GM13977 (cell line): Measurements from ENCODE around the gene F8.
A peak's percentile ranks its signal among the peaks of the same experiment; 100 is the strongest.

Experiments used
- DNase-seq: peaks from one replicate; pipeline ENCODE4 v3.0.0; 2012; ENCODE audit warnings: low spot score
- in situ Hi-C: fragments of 300-500 bp; cut with MboI; formaldehyde crosslinking; loops from one replicate; pipeline ENCODE4 v1.12.0; 2022; ENCODE audit warnings: low sequenced_read_pairs, low pct_unique_long_range_greater_than_20kb, mixed read lengths, inconsistent platforms; ENCODE audit not compliant: unreplicated experiment
- TF ChIP-seq, protein P1 (sequence below): IDR thresholded peaks from 2 replicates; pipeline ENCODE4 v1.5.1; 2012; ENCODE audit warnings: mild to moderate bottlenecking, control low read depth; ENCODE audit not compliant: insufficient read depth; ENCODE audit errors: extremely low read depth, missing control alignments

The F8 gene

DNA sequence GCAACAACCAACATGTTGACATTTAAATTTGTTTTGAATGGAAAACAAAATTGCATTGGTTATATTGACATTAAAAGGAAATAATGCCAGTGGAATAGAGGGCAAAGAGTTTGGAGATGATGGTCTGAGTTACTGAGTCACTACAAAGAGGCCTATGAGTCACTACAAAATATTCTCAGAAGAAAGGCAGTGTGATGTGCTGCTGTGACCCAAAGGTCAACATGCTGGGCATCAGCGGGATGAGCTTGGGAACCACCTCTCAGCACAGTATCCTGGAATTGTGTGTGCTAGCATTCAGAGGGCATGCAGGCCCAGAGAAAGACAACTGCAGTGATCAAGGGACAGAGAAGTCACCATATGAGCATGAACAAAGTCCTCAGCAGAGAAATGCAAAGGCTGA lies 45.6 kb upstream of the F8 start:
- DNase-seq: no peak
- TF ChIP-seq, protein P1, sequence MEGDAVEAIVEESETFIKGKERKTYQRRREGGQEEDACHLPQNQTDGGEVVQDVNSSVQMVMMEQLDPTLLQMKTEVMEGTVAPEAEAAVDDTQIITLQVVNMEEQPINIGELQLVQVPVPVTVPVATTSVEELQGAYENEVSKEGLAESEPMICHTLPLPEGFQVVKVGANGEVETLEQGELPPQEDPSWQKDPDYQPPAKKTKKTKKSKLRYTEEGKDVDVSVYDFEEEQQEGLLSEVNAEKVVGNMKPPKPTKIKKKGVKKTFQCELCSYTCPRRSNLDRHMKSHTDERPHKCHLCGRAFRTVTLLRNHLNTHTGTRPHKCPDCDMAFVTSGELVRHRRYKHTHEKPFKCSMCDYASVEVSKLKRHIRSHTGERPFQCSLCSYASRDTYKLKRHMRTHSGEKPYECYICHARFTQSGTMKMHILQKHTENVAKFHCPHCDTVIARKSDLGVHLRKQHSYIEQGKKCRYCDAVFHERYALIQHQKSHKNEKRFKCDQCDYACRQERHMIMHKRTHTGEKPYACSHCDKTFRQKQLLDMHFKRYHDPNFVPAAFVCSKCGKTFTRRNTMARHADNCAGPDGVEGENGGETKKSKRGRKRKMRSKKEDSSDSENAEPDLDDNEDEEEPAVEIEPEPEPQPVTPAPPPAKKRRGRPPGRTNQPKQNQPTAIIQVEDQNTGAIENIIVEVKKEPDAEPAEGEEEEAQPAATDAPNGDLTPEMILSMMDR: no peak
- in situ Hi-C loops: no loop called here

DNA sequence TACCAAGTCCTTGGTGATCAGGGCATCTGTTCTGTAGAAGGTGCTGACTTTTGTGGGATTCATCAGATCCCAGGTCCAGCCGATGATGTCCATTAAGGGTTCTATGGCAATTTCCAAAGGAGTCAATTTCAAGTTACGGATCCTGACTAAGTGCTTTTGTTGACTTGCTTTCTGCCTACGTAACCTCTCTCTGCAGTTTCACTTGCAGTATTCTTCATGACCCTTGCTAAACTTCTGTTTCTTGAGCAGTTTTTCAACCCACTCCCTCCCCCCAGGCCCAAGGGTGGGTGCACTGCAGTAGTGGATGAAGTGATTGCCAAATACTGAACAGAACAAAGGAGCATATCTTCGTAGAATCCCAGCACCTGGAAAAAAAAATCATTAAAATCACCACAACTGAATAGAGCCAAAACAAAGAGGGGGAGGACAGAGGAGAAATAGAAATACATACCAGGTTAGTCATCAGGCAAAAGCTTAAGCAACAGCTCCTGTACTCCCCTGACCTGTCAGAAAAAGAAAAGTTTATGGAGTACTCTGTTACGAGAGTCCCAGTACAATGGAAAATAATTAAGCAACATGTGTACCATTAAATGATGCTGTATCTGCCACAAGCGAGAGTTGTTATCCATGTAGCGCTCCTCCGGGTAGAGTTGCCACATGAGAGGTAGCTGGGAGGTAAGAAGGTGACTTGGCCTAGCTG lies 42.7 kb upstream of the F8 start:
- no peak for DNase-seq
- in situ Hi-C loops: no loop called here

DNA sequence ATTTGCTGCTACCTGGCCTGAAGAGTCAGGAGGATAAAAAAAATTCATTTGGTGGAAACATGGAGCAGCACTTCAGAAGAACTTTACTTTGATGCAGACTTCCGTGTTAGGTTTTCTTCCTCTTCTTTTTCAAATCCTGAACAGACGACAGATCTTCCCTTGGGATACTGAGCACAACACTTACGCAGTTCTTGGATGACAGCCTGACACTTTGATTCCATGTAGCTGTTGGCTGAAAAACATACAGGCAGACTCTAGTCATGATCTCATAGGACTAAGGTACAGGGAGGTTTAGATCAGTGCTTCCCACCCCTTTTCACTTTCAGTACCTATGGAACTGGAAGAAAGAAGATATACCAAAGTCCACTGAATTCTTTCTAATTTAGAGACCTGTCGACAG lies 39.2 kb upstream of the F8 start:
- in situ Hi-C loops: no loop called here

More for the DNA sequence above, 42.7 kb upstream of the F8 start:
- TF ChIP-seq, protein P1: no peak

DNA sequence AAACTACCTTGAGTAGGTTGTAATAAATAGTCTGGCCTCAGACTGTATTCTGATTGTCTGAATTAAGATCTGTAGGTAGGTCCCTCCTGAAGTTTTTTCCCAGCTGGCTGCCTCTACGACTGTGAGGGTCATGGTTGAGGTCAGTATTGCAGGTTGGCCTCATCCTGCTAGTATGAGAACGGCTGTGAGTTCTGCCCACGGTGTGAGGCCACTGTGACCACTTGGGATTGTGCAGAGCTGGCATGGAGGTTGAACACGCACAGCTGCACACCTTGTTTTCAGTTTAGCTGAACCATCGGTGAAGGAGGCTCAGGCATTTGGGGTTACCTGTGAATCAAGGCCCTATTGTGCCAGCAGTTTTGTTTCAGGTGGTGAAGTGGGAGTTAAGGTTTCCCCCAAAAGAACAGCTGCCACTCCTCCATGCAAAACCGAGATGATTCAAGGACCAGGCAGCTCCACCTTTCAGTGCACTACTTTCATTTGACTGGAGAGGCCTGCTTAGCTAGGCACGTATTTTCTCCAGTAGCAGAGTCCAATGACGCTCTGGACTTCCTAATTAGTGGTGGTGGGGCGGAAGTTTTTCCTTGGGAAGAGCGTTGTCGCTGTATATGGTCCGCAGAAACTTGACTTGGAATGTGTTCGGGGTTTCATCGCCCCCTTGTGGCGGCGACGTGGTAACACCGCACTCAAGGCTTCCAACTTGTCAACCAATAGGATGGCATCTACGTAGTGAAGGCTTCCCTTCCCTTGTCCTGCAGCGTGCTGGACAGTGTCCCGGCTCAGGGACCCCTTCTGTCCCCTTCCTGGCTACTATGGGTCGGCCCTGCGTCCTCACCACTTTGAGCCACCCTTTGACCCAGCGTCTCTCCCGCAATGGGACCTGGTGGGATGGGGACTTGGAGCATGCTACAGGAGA lies 34.6 kb upstream of the F8 start:
- TF ChIP-seq, protein P1: peak; percentile 73
- in situ Hi-C loops: no loop called here
- peak; percentile 51 for DNase-seq

More for the DNA sequence above, 39.2 kb upstream of the F8 start:
- no peak for DNase-seq
- TF ChIP-seq, protein P1: no peak

DNA sequence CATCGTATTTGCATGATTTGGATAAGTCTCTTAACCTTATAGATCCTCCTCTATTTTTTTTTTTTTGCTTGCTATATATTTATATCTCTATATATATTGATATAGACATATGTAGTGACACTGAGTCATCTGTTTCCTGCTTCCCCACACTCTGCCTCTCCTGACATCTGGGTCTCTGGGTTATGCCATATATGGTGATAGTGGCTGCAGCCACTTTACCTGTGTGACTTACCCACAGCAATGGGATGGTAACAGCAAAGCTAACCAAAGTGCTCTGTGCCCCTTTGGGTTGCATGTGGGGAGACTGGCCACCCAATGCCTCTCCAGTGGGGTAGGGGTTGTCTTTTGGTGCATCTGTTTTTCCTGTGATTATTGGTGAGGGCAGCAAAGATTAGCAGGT lies 33.9 kb upstream of the F8 start:
- TF ChIP-seq, protein P1: no peak
- in situ Hi-C loops: no loop called here
- DNase-seq: no peak

DNA sequence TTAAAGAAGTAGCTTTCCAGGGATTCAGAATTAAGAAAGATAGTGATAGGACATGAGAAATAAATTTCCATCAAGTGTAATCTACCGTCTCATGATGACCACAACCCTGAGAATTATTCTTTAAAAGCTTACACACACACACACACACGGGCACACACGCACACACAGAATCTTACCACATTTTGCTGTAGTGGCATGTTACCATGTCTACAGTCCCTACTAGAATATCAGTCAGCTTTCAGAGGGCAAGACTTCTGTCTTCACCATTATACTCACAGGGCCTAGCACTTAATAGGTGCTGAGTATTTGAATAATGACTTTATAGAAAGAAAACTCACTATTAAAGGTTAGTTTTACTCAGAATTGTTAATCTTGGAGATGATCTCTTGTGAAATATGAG lies 33.0 kb upstream of the F8 start:
- DNase-seq: no peak
- in situ Hi-C loops: no loop called here
- TF ChIP-seq, protein P1: no peak
